ENCODE data around the gene CAMK4. TPM values are rescaled to one million over a fixed set of nuclear protein-coding genes. Genes with fewer than 3 reads are reported as not detected.
A peak's percentile ranks its signal among the peaks of the same experiment; 100 is the strongest.

Gene CAMK4
- polyA plus RNA-seq, 1 donor (not counting 4 experiments of a cell fraction or from before 2014, with no cell fraction given): 0.45 TPM

DNA sequence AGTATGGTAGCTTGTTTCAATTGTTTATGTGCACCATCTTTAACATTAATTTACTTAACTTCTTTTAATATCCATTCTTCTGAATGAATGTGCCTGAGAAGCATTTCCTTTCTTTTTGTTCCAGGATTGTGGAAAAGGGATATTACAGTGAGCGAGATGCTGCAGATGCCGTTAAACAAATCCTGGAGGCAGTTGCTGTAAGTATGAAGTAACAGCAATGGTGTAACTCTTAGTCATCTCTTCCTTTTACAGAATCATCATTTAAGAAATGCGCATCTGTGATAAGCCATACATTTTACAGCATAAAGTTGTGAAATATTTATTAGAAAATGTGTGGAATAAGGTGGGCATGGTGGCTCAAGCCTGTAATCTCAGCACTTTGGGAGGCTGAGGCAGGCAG, 170.4 kb downstream of the CAMK4 start:
- Histone ChIP-seq H3K27ac (ENCODE audit: control insufficient read depth, insufficient read depth, low read length) (peak overlapping the region; percentile 57), H3K36me3 (ENCODE audit: control insufficient read depth in 2 of 2, extremely low read depth in 1 of 2, insufficient read depth in 2 of 2, low read length in 2 of 2) (no peaks in the 10 kb centered on the region), H3K27me3 (ENCODE audit: control insufficient read depth, extremely low read depth, insufficient read depth, low read length) (no peaks in the 10 kb centered on the region), H3K4me1 (ENCODE audit: control insufficient read depth, extremely low read depth, insufficient read depth, low read length) (peaks cover 12% of the 10 kb centered on the region), H2AFZ (ENCODE audit: control insufficient read depth, low read length) (no peak overlapping the region), H3K79me2 (ENCODE audit: control insufficient read depth, insufficient read depth, low read length) (no peaks in the 10 kb centered on the region), H3K9me3 (ENCODE audit: control insufficient read depth, low read depth, low read length) (no peaks in the 10 kb centered on the region), H3K9ac (ENCODE audit: control insufficient read depth, extremely low read depth, insufficient read depth, low read length) (peak overlapping the region; percentile 15), H3K4me2 (ENCODE audit: control insufficient read depth, extremely low read depth, insufficient read depth, low read depth, low read length) (peak overlapping the region; percentile 30), H3K4me3 (ENCODE audit: control insufficient read depth in 2 of 3, extremely low read depth in 1 of 3, insufficient read depth in 2 of 3, low read depth in 1 of 3, low read length in 3 of 3) (no peak overlapping the region), H4K20me1 (ENCODE audit: control insufficient read depth, extremely low read depth, insufficient read depth, low read length) (no peaks in the 10 kb centered on the region), H3K9me1 (ENCODE audit: control insufficient read depth, extremely low read depth, insufficient read depth, low read length) (no peaks in the 10 kb centered on the region)
- peak; percentile 89 for FAIRE-seq
- dilution Hi-C loops (cut with MboI; ENCODE audit: extremely low pct_ligation_motif_present, low sequenced_read_pairs): no loop called here
- no peak for DNase-seq (ENCODE audit: low read depth, low spot score)
- no peak for TF ChIP-seq EZH2 (IDR thresholded peaks at IDR 0.05; ENCODE audit: low read length)
- TF ChIP-seq, protein P1, sequence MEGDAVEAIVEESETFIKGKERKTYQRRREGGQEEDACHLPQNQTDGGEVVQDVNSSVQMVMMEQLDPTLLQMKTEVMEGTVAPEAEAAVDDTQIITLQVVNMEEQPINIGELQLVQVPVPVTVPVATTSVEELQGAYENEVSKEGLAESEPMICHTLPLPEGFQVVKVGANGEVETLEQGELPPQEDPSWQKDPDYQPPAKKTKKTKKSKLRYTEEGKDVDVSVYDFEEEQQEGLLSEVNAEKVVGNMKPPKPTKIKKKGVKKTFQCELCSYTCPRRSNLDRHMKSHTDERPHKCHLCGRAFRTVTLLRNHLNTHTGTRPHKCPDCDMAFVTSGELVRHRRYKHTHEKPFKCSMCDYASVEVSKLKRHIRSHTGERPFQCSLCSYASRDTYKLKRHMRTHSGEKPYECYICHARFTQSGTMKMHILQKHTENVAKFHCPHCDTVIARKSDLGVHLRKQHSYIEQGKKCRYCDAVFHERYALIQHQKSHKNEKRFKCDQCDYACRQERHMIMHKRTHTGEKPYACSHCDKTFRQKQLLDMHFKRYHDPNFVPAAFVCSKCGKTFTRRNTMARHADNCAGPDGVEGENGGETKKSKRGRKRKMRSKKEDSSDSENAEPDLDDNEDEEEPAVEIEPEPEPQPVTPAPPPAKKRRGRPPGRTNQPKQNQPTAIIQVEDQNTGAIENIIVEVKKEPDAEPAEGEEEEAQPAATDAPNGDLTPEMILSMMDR (optimal IDR thresholded peaks at IDR 0.05 in 1 of 3, IDR thresholded peaks at IDR 0.05 in 1 of 3, conservative IDR thresholded peaks at IDR 0.05 in 1 of 3; ENCODE audit: extremely low read depth in 1 of 3, insufficient read depth in 2 of 3, low read length in 3 of 3): no peak

DNA sequence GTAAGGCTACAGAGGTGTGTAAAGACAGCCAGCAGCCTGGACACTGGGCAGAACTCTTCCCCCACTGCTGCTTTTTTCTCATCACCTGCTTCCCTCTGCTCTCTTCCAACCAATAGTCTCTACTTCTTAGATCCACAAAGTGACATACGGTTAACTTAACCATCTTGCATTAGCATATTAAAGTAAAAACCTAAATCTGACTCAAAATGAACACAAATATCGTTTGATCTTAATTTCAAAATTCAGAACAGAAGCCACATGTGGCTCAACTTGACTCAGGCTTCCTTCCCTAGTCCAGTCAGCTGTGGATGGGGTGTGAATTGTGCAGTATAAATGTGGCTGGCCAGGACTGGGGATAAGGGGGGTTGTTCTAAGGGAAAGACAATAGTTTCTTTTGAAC, 173.8 kb downstream of the CAMK4 start:
- FAIRE-seq: no peak
- Histone ChIP-seq H3K4me2 (ENCODE audit: control insufficient read depth, extremely low read depth, insufficient read depth, low read depth, low read length) (no peak overlapping the region), H4K20me1 (ENCODE audit: control insufficient read depth, extremely low read depth, insufficient read depth, low read length) (no peaks in the 10 kb centered on the region), H3K27me3 (ENCODE audit: control insufficient read depth, extremely low read depth, insufficient read depth, low read length) (no peaks in the 10 kb centered on the region), H3K9ac (ENCODE audit: control insufficient read depth, extremely low read depth, insufficient read depth, low read length) (no peak overlapping the region), H3K27ac (ENCODE audit: control insufficient read depth, insufficient read depth, low read length) (no peak overlapping the region), H2AFZ (ENCODE audit: control insufficient read depth, low read length) (no peak overlapping the region), H3K79me2 (ENCODE audit: control insufficient read depth, insufficient read depth, low read length) (no peaks in the 10 kb centered on the region), H3K4me1 (ENCODE audit: control insufficient read depth, extremely low read depth, insufficient read depth, low read length) (peaks cover 8% of the 10 kb centered on the region), H3K9me3 (ENCODE audit: control insufficient read depth, low read depth, low read length) (no peaks in the 10 kb centered on the region), H3K36me3 (ENCODE audit: control insufficient read depth in 2 of 2, extremely low read depth in 1 of 2, insufficient read depth in 2 of 2, low read length in 2 of 2) (no peaks in the 10 kb centered on the region), H3K4me3 (ENCODE audit: control insufficient read depth in 2 of 3, extremely low read depth in 1 of 3, insufficient read depth in 2 of 3, low read depth in 1 of 3, low read length in 3 of 3) (no peak overlapping the region), H3K9me1 (ENCODE audit: control insufficient read depth, extremely low read depth, insufficient read depth, low read length) (no peaks in the 10 kb centered on the region)
- dilution Hi-C loops (cut with MboI; ENCODE audit: extremely low pct_ligation_motif_present, low sequenced_read_pairs): no loop called here
- no peak for DNase-seq (ENCODE audit: low read depth, low spot score)
- TF ChIP-seq EZH2 (IDR thresholded peaks at IDR 0.05; ENCODE audit: low read length): no peak
- TF ChIP-seq, protein P1 (optimal IDR thresholded peaks at IDR 0.05 in 1 of 3, IDR thresholded peaks at IDR 0.05 in 1 of 3, conservative IDR thresholded peaks at IDR 0.05 in 1 of 3; ENCODE audit: extremely low read depth in 1 of 3, insufficient read depth in 2 of 3, low read length in 3 of 3): no peak

Measured in keratinocyte (primary cell).